ENCODE measurements around the gene SMIM1.

- TF ChIP-seq POLR2A (IDR thresholded peaks at IDR 0.05; ENCODE audit: low read length) (no peak), GATA1 (IDR thresholded peaks at IDR 0.05; ENCODE audit: low read depth, low read length) (no peak)
Measured at GRCh38 chr1:3821908-3822307, 49.4 kb downstream of the SMIM1 start.
